IPS DF 4.7 (cell line): Measurements from ENCODE around the gene TNK2.

Experiments used
- DNase-seq: peaks from one replicate; pipeline ENCODE4 v3.0.0-alpha.2; 2013; ENCODE audit warnings: low spot score; ENCODE audit errors: extremely low read depth

Gene TNK2

GRCh38 chr3:195886181-195887141 is 21.9 kb downstream of the TNK2 start:
- no peak for DNase-seq

GRCh38 chr3:195885036-195885891 is 23.1 kb downstream of the TNK2 start:
- DNase-seq: no peak

- no peak for DNase-seq
These were observed 23.7 kb downstream of the TNK2 start for GRCh38 chr3:195884691-195885035.

GRCh38 chr3:195883801-195884200 is 24.6 kb downstream of the TNK2 start:
- DNase-seq: no peak

GRCh38 chr3:195883160-195883559 is 25.2 kb downstream of the TNK2 start:
- no peak for DNase-seq

- DNase-seq: no peak
These were observed 26.3 kb downstream of the TNK2 start for GRCh38 chr3:195882002-195882441.

GRCh38 chr3:195881276-195881988 is 26.9 kb downstream of the TNK2 start:
- no peak for DNase-seq

GRCh38 chr3:195880037-195880431 is 28.3 kb downstream of the TNK2 start:
- DNase-seq: no peak

- no peak for DNase-seq
These were observed 28.8 kb downstream of the TNK2 start for GRCh38 chr3:195879416-195880036.

GRCh38 chr3:195878424-195879274 is 29.7 kb downstream of the TNK2 start:
- DNase-seq: no peak

GRCh38 chr3:195877767-195878423 is 30.5 kb downstream of the TNK2 start:
- no peak for DNase-seq

GRCh38 chr3:195877136-195877715 is 31.1 kb downstream of the TNK2 start:
- no peak for DNase-seq

- no peak for DNase-seq
These were observed 31.9 kb downstream of the TNK2 start for GRCh38 chr3:195876297-195877064.

- DNase-seq: no peak
These were observed 32.7 kb downstream of the TNK2 start for GRCh38 chr3:195875482-195876236.

GRCh38 chr3:195873971-195874370 is 34.4 kb downstream of the TNK2 start:
- DNase-seq: no peak

- no peak for DNase-seq
These were observed 35.0 kb downstream of the TNK2 start for GRCh38 chr3:195873281-195873887.

GRCh38 chr3:195872800-195873199 is 35.6 kb downstream of the TNK2 start:
- DNase-seq: no peak
